ENCODE measurements around the gene HOOK1.

- TF ChIP-seq CTCF (IDR thresholded peaks at IDR 0.05; ENCODE audit: low read depth, low read length): peak; percentile 37
- TF ChIP-seq POLR2A (IDR thresholded peaks at IDR 0.05; ENCODE audit: extremely low read depth, insufficient read length): no peak
- TF ChIP-seq MYC (IDR thresholded peaks at IDR 0.05; ENCODE audit: low read depth, low read length): no peak
- no peak for TF ChIP-seq MAX (IDR thresholded peaks at IDR 0.05; ENCODE audit: low read depth, low read length)
Measured at GRCh38 chr1:59879574-59879973, 64.8 kb downstream of the HOOK1 start.
